Ecto neural progenitor cell (in vitro differentiated cells): ENCODE measurements around the gene PPP1R12A.
"Not testable (repeated sequence)": the region's sequence is repeated elsewhere in the genome, so short reads cannot be mapped to it uniquely, and the experiment has no call there.

Experiments
- DNase-seq: peaks from one replicate; pipeline ENCODE4 v3.0.0-alpha.2; 2018; ENCODE audit warnings: low spot score

Gene PPP1R12A

GRCh38 chr12:79891506-79892162, 43.3 kb downstream of the PPP1R12A start:
- no peak for DNase-seq

- no peak for DNase-seq
Observed at GRCh38 chr12:79887890-79888289, 47.0 kb downstream of the PPP1R12A start.

GRCh38 chr12:79886917-79887519, 47.9 kb downstream of the PPP1R12A start:
- no peak for DNase-seq

GRCh38 chr12:79885911-79886490, 48.9 kb downstream of the PPP1R12A start:
- DNase-seq, result no peak

GRCh38 chr12:79884401-79885006, 50.4 kb downstream of the PPP1R12A start:
- no peak for DNase-seq

- DNase-seq, result no peak
Observed at GRCh38 chr12:79883216-79883615, 51.7 kb downstream of the PPP1R12A start.

GRCh38 chr12:79881351-79881750, 53.5 kb downstream of the PPP1R12A start:
- no peak for DNase-seq

- DNase-seq, result not testable (repeated sequence)
Observed at GRCh38 chr12:79878506-79878905, 56.4 kb downstream of the PPP1R12A start.

GRCh38 chr12:79877246-79877645, 57.7 kb downstream of the PPP1R12A start:
- DNase-seq, result no peak

- no peak for DNase-seq
Observed at GRCh38 chr12:79874665-79875064, 60.2 kb downstream of the PPP1R12A start.

GRCh38 chr12:79873201-79873600, 61.7 kb downstream of the PPP1R12A start:
- no peak for DNase-seq

- DNase-seq, result no peak
Observed at GRCh38 chr12:79871621-79872020, 63.3 kb downstream of the PPP1R12A start.

- no peak for DNase-seq
Observed at GRCh38 chr12:79870916-79871315, 64.0 kb downstream of the PPP1R12A start.

- no peak for DNase-seq
Observed at GRCh38 chr12:79859646-79860045, 75.3 kb downstream of the PPP1R12A start.

- DNase-seq, result no peak
Observed at GRCh38 chr12:79858518-79858917, 76.4 kb downstream of the PPP1R12A start.

- DNase-seq, result no peak
Observed at GRCh38 chr12:79857675-79858074, 77.2 kb downstream of the PPP1R12A start.

GRCh38 chr12:79850610-79851299, 84.1 kb downstream of the PPP1R12A start:
- no peak for DNase-seq

GRCh38 chr12:79848339-79848738, 86.6 kb downstream of the PPP1R12A start:
- no peak for DNase-seq

GRCh38 chr12:79847417-79847816, 87.5 kb downstream of the PPP1R12A start:
- DNase-seq, result no peak

GRCh38 chr12:79844693-79845092, 90.2 kb downstream of the PPP1R12A start:
- DNase-seq, result no peak

GRCh38 chr12:79843978-79844377, 90.9 kb downstream of the PPP1R12A start:
- no peak for DNase-seq

GRCh38 chr12:79842630-79843029, 92.3 kb downstream of the PPP1R12A start:
- DNase-seq, result no peak

GRCh38 chr12:79841878-79842265, 93.0 kb downstream of the PPP1R12A start:
- no peak for DNase-seq
